DMS114 treated with DMSO at 0.1 percent for 48 hours (cell line): ENCODE measurements around the gene IL1RL2.

Experiments
- DNase-seq: peaks from one replicate; lab custom pipeline; 2025; ENCODE audit not compliant: unreplicated experiment; lab: John Stamatoyannopoulos, UW

The IL1RL2 gene

DNA sequence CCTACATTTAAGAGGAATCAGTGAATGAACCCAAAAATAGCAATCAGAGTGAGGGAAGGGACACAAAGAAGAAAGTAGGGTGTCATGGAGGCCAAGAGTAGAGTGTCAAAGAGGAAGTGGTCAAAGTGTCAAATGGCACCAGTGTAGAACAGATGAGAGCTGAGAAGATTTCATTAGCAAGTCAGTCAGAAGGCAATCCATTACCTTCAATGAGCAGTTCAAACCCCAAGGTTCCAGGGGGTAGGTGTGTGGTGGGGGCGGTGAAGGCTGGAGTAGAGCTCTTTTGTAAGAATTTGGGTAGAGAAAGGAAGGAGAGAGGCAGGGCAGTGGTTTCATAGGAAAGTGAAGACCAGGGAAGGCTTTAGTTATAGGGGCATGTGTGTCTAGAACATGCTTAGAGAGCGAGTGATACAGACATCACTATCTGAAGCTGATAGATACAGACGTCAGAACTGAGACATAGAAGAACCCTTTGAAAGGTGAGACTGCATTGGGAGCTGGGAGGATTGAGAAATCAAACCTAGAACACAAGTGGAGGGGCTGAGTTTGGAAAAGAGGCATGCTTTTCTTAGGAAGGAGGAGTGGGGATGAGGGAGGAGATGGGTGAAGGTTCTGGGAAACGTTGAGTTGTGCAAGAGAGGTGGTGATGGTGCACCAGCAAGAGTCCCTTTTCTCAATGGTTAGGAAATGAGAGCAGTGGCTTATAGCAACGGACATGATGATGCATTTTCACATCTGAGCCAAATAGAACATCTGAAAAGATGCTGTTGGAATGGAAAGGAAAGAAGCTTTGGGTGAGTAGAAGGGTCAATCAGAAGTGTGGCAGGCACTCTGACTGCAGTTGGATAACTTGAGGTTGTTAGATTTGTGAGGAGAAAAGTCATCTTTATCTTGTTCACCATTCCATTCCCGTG is 75.7 kb downstream of the IL1RL2 start:
- no peak for DNase-seq

DNA sequence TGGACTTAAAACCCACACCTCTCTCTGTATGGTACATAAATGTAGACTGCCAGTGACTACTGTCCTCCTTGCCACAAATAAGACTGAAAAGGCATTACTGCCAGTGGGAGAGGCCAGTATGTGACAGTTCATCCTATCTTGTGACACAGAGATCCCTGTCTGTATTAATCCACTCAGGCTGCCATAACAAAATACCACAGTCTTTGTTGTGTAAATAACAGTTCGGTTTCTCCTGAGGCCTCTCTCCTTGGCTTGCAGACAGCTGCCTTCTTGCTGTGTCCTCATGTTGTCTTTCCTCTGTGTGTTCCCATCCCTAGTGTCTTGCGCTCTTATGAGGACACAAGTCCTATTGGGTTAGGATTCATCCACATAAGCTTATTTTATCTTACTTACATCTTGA is 78.1 kb downstream of the IL1RL2 start:
- no peak for DNase-seq

DNA sequence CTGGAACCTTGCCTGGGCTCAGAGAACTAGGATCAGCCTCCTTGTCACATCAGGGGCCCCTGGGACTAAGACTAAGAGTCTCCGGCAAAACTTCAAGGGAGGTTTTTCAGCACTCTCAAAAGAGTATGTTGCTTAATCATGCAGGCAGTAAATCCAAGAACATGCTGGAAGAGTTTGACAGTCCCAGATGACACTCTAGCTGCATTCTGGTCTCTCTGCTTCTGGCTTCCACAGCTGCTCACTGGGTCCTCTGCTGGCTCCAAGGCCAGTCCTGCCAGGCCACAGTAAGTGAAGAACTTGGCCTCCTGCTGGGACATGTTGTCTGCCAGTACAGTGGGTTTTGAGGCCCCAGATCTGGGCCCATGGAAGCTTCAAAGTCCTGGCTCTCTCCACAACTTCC is 79.4 kb downstream of the IL1RL2 start:
- DNase-seq: no peak

DNA sequence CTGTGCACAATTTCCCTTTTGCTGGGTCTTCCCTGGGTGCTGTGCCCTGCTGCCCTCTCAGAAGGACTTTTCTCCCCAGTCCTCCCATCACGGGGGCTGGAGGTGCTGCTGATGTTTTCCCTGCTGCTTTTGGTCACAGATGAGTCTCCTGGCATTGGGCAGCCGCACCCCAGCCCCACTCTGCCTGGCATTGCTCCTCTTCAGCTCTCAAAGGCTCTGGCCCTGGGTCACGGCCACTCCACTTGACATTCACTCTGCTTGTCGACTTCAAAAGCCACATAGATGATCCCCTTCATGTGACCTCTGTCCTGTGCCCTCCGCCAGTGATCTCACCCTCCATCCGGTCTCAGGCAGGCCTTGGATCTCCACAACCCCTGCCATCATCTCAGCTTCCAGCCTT is 81.0 kb downstream of the IL1RL2 start:
- DNase-seq: no peak

DNA sequence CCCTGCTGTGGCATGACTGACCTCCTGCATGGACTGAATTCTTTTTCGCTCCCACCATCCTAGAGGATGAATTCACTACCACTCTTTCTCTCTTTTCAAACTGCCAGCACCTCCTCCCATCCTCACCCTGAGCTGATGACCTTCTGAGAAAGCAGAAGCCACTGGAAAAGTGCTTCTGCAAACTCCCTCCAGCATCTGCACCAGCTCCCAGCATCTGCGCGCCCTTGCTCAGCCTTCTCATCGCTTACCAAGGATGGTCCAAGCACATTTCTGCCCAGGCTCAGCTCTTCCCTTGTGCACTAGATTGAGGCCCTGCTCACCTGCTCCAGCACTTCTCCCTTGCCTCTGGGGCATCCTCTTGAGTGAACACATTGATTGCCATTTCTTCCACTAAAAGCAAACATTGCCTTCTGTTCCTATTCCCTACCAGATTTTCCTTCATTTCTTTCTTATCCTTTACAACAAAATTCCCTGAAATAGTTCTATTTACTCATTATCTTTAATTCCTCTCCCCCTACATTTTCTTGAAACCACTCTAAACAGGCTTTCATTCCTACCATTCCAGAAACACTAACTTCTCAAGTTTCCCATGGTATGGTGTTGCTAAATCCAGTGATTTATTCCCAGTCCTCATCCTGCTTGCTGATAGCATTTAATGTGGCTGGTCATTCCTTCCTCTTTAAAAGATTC is 81.8 kb downstream of the IL1RL2 start:
- DNase-seq: no peak

DNA sequence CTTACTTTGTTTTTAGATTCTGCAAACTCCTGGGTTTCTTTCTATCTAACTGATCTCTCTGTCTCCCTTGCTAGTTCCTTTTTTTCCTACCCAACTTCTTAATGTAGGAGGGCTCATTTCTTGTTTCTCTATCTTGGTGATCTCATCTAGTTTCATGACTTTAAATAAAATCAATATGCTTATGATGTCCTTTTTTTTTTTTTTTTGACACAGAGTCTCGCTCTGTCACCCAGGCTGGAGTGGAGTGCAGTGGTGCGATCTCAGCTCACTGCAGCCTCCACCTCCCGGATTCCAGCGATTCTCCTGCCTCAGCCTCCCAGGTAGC is 82.3 kb downstream of the IL1RL2 start:
- no peak for DNase-seq

DNA sequence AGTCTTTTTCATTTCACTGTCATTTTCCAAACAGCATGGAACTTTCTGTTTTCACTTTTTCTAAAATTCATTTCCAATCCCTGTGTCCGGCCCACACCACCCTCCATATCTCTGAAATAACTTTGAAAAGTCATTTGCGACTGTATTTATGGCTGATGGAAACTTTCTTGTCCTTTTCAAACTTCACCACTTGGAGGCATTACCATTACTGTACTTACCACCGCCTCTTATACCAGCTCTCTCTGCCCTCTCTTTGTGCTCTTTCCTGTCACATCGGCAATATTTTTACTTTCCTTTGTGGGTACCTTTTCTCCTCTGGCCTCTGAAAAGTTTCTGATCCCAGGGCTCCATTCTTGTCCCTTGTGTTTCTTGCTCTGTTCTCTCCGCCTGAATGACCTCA is 85.0 kb downstream of the IL1RL2 start:
- no peak for DNase-seq

DNA sequence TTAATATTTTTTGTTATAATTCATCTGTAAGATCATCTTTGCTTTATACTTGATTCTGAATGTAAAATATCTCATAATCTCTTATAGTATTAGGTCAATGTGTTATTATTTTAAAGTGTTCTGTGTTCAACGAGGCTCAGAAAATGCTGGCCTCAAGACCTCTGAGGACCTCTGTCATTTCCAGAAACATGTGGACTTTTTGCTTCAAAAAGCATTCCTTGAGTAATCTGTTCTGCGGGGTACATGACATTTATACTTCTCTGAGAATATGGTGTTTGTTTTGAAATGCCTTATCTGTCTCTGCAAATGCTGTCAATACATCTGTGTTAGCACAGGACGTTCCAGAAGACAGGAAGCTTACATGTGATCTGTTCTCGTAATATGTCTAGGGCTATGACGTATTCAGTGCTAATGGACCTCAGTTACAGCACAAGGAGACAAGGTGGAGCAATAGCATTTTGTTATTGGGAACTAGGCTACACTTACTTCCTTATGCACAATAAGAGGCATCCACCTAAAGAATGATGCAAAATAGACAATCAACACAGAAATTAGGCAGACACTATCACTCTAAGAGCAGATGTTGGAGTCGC is 86.9 kb downstream of the IL1RL2 start:
- DNase-seq: no peak

DNA sequence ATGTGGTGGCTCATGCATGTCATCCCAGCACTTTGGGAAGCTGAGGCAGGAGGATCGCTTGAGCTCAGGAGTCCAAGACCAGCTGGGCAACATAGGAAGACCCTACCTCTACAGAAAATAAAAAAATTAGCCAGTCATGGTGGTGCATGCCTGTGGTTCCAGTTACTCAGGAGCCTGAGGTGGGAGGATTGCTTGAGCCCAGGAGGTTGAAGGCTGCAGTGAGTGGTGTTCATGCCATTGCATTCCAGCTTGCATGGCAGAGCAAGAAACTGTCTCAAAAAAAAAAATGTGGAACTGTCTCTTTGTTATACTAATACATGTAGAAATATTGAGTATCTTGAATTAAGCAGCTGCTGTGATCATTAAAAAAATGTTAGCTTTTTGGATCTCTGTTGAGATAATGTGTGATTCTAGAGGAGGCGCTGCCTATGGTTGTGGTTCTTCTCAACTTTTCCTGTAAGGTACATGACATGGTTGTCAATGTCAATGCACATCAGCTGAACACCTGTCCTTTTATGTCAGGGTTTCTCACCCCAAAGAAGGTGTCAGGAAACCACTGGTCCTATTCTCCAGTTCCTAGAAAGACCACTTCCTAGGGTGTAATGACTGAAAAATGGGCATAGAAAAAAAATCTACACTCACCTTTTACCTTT is 89.9 kb downstream of the IL1RL2 start:
- no peak for DNase-seq

DNA sequence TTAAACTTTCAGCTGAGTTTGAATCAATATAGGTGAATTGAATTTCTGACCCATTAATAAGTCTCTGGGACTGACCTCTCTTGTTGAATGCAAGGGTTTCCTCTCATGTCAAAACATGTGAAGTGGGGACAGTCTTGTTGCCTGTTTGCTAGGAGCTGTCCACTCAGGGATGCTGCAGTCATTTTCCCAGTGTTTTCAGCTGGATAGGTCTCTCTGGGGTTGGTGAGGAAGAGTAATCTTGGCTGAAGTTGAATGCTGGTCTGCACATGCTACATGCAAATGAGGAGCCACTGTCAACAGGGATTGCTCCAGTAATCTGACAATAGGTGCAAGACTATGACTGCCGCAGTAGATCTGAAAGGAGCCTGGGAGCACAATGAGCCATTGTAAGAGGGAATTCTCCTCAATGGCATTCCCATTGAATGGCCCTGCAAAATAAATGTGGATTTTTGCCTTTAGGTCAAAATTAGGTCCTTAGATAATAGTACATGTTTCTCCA is 90.4 kb downstream of the IL1RL2 start:
- no peak for DNase-seq

DNA sequence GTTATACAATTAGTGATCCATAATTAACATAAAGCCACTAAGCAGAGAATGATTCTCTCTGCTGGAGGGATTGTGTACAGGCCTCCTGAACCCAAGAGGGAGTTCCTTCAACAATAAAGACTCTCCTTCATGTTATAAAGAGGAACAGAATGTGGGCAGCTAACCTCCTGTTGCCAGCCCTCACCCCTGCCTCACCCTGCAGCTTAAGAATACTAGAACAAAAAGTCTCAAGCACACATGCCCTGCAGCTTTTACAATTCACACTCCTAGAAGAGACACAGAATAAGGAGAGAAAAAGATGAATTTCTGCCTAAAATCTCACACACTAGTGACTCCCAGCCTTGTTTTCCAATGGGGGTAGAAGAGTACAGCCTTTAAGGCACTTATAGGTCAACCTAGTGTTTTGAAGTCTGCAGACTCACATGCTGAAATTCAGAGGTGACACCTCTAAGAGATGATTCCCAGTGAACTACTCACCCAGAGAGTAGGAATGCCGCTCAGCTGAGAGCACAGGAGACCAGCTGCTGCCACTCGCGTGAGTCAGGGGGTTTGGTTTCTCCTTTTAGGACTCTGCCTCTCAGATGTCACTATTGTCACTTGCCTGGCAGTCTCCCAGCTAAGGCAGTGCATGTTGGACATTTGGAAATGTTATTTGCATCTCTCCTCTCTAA is 92.0 kb downstream of the IL1RL2 start:
- DNase-seq: no peak

DNA sequence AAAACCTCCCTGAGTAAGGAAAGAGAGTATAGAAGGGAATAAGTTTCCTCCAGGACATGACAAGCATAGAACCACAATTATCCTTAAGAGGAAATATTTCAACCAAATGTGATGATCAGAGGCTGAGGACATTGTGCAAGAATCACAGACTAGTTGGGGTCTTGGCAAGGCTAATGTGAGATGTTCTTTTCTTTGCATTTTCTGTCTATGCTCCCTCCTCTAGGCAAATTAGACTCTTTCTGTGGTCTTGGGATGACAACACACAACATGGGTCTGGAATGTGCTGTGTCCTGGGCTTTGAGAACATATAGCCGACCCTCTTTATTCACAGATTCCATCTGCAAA is 92.5 kb downstream of the IL1RL2 start:
- DNase-seq: no peak

DNA sequence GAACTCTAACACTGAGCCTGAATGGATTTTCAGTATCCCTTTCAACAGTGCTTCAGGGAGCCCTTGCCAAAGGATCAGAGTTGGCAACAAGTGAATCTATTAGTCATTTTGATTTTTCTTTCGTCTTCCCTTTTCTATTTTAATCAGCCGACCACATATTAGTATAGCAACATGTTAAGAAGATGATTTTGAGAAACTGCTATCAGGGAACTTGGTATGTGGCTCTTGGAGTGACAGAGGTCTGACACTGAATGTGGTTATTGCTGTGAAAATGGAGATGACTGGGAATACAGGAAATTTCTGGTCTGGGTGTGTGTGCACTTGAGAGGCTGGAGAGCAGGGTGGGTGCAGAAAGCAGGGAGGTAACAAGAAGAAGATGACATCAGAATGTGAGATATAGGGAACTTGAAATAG is 95.9 kb downstream of the IL1RL2 start:
- DNase-seq: no peak

DNA sequence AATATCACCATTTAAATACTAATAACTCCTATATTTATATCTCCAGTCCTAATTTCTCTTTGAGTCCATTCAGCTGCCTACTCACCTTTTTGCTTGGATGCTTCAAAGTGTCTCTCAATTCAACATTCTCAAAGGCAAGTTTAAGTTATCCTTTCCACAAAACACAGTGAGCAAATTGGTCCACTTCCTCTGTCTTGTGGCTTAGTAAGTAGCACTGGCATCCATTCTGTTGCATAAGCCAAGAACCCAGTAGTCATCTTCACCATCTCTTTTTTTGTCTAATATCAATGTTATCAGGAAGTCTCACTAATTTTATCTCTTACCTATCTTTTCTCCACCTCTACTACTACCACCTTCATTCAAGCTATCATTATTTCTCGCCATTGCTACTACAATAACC is 97.2 kb downstream of the IL1RL2 start:
- DNase-seq: no peak

DNA sequence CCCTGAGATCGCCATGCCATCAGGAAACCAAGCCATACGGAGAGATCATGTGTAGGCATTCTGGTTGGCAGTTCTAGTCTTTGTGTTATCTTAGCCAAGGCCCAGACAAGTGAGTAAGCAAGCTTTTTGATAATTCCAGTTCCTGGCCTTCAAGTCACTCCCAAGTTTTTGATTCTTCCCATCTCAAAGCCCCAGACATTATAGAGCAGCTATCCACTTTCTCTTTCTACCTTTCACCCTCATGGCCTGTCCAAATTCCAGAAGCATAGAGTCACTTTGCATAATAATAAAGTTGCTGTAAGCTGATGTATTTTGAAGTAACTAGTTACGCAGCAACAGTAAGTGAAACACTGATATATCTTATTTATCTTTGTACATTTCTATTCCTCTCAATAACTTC is 97.8 kb downstream of the IL1RL2 start:
- no peak for DNase-seq

DNA sequence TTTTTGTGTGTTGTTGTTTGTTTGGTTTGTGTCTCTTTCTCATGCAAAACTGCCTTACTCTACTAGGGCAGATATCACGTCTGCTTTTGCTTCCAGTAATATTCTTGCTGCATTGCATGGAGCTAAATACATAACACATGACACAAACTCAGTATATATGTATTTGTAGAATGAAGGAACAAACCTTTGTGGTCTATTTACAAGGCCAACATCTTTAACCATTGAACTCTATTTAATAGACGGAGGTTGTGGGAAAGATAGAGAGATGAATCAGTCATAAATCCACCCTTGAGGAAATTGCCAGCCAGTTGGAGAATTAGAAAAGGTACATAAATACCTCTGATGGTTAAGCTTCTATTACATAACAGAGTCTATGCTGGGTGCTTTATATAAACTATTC is 98.5 kb downstream of the IL1RL2 start:
- DNase-seq: no peak

DNA sequence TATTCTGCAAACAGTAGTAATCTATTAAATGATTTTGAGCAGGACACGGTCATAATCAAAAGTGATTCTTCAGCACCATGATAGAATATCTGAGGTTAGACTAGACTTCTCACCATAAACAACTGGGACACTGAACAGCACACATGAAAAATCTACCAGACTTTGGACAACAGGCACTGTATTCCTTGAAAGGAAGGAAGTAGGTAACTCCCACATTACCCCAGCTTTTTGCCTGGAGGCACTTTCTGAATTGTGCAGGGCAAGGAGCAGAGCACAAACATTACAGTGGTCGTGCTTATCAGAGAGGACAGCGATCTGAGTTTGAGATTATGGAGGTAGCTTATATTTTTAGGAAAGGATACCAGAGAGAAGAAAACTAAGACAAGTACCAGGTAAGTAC is 99.2 kb downstream of the IL1RL2 start:
- DNase-seq: no peak

DNA sequence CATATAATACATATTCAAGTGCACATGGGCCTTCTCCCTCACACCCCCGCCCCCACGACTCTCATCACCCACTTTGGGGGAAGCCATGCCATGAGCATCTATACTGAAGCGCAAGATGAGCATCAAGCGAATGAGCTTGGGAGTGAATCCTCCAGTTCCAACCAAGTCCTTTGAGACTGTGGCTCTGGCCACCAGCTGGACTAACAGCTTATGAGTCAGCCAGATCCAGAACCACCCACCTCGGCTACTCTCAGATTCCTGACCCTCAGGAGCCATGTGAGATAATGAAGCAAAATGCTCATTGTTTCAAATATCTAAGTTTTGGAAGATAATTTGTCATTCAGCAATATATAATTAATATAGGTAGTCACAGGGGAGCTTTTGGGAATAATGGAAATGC is 102.3 kb downstream of the IL1RL2 start:
- DNase-seq: no peak
